Measurements from ENCODE around the gene USH2A.

The USH2A gene

DNA sequence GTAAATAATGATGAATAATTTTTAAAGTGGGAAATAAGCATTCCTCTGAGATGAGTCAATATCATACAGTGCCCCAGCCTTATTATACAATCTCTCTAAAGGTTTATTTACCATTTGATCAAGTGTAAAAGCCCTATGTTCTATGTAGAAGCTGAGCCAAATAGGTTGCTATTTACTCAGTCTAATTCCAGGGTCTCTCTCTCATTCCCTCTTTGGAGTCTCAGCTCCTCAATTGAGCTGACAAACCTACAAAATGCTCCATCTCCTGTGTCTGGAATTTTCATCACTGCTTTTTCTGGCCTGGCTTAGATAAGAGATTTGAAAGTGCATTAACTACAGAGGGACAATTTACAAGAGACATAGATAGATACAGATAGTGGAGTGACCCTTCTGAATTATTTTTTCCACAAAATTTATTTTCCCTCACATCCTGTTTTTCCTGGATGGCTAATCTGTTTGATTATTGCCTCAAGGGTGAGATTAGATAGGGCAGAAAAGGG lies 24.8 kb upstream of the USH2A start:
- TF ChIP-seq, protein P1, sequence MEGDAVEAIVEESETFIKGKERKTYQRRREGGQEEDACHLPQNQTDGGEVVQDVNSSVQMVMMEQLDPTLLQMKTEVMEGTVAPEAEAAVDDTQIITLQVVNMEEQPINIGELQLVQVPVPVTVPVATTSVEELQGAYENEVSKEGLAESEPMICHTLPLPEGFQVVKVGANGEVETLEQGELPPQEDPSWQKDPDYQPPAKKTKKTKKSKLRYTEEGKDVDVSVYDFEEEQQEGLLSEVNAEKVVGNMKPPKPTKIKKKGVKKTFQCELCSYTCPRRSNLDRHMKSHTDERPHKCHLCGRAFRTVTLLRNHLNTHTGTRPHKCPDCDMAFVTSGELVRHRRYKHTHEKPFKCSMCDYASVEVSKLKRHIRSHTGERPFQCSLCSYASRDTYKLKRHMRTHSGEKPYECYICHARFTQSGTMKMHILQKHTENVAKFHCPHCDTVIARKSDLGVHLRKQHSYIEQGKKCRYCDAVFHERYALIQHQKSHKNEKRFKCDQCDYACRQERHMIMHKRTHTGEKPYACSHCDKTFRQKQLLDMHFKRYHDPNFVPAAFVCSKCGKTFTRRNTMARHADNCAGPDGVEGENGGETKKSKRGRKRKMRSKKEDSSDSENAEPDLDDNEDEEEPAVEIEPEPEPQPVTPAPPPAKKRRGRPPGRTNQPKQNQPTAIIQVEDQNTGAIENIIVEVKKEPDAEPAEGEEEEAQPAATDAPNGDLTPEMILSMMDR (IDR thresholded peaks at IDR 0.05; ENCODE audit: extremely low read depth, insufficient read depth, missing control alignments) = no peak
- in situ Hi-C loops (cut with MboI; ENCODE audit: low pct_unique_long_range_greater_than_20kb, low sequenced_read_pairs, unreplicated experiment) = no loop called here
- no peak for DNase-seq (ENCODE audit: low spot score)

DNA sequence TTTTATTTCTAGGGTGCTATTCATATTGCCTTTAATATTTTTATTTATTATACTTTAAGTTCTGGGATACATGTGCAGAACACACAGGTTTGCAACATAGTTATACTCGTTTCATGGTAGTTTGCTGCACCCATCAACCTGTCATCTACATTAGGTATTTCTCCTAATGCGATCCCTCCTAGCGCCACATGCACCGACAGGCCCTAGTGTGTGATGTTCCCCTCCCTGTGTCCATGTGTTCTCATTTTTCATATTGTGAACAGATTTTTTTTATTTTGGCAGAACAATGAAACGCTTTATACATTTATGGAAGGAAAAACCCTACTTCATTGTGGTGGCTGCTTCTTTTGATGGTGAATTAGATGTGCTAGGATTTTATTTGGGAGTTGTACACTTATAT lies 14.4 kb upstream of the USH2A start:
- in situ Hi-C loops (cut with MboI; ENCODE audit: low pct_unique_long_range_greater_than_20kb, low sequenced_read_pairs, unreplicated experiment) = no loop called here
- TF ChIP-seq, protein P1 (IDR thresholded peaks at IDR 0.05; ENCODE audit: extremely low read depth, insufficient read depth, missing control alignments) = no peak
- no peak for DNase-seq (ENCODE audit: low spot score)

DNA sequence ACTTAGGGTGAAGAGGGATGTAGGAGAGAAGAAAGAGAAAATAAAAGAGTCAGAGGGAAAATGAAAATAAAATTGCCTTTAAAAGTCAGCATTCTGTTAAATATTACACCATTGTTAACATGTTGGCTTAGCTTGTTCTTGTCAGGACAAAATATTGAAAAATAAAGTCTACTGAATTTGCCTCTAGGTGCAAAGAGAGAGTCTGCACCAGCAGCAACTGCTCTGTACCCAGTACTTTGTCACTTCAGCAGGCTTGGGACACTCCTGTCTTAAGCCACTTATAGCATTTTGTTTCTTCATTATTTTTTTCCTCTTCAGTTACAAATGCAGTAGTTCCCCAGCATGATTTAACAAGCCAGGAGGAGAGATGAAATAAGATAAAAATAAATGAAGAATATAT lies 11.0 kb upstream of the USH2A start:
- TF ChIP-seq, protein P1 (IDR thresholded peaks at IDR 0.05; ENCODE audit: extremely low read depth, insufficient read depth, missing control alignments) = no peak
- in situ Hi-C loops (cut with MboI; ENCODE audit: low pct_unique_long_range_greater_than_20kb, low sequenced_read_pairs, unreplicated experiment) = no loop called here
- DNase-seq (ENCODE audit: low spot score) = no peak

DNA sequence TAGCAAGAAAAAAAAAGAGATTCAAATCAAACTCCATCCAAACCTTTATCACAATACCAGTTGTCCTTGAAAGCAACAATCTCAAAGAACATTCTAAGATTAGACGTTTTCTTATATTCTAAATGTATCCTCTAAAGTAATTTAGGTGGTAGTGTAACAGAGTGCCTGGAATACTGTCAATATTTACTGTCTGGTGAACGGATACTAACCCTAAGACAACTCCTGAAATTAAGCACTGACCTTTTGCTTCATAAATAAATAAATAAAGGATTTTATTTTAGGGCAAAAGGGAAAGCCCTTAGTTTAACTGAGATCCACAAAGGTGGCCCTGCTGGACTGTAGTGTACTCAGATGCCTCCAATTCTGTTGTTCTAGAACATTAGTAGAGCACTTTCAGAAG lies 9.9 kb upstream of the USH2A start:
- DNase-seq (ENCODE audit: low spot score) = no peak
- in situ Hi-C loops (cut with MboI; ENCODE audit: low pct_unique_long_range_greater_than_20kb, low sequenced_read_pairs, unreplicated experiment) = no loop called here
- TF ChIP-seq, protein P1 (IDR thresholded peaks at IDR 0.05; ENCODE audit: extremely low read depth, insufficient read depth, missing control alignments) = no peak

DNA sequence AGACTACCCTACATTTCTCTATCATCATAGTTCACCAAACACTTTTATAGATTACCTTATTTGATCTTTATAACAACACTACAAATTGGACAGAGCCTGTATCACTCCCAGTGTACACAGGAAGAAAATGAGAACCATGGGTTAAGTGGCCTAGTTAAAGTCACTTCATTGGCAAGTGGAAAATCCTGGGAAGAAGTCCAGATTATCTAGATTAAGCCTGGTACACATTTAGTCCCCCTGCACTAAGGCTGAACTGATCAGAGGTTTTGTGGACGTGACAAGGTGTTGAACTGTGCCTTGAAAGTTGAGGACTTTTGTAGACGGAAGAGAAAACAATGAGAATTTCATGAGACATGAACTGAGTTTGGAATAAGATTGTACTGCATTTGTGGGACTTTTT lies 7.5 kb upstream of the USH2A start:
- in situ Hi-C loops (cut with MboI; ENCODE audit: low pct_unique_long_range_greater_than_20kb, low sequenced_read_pairs, unreplicated experiment) = no loop called here
- TF ChIP-seq, protein P1 (IDR thresholded peaks at IDR 0.05; ENCODE audit: extremely low read depth, insufficient read depth, missing control alignments) = no peak
- DNase-seq (ENCODE audit: low spot score) = no peak

DNA sequence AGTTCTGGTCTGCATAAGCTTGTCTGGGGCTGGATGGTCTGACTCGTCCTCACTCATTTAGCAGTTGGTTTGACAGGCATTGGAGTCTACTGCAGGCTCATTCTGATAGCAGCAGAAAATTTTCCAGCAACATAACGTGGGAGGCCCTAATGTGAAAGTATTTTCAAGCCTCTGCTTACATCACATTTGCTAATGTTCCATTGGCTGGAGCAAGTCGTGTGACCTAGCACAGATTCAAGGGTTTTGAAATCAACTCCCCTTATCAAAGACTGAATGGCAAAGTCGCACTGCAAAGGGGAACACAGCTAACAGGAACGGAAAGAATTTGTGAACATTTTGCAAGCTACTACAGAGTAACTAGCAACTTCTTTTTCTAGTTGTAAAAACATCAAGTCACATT lies 2.3 kb upstream of the USH2A start:
- no peak for DNase-seq (ENCODE audit: low spot score)
- in situ Hi-C loops (cut with MboI; ENCODE audit: low pct_unique_long_range_greater_than_20kb, low sequenced_read_pairs, unreplicated experiment) = no loop called here
- TF ChIP-seq, protein P1 (IDR thresholded peaks at IDR 0.05; ENCODE audit: extremely low read depth, insufficient read depth, missing control alignments) = no peak

DNA sequence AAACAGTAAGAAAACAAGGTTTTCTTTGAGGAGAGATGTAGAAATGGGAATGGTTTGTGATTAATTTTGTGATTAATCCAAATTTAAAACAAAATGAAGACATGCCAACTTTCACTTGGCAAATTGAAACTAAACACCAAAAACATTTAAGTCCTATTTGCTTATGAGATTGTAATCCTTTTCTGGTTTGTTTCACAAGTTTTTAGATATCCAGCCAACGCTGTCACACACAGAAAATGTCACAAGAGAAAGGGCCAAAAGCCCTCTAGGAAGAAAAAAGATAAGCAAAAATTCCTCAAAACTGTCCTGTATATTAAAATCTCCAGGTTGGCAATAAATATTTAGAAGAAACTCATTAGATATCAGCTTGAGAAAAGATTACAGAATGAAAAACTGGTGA lies 2.5 kb downstream of the USH2A start:
- TF ChIP-seq, protein P1 (IDR thresholded peaks at IDR 0.05; ENCODE audit: extremely low read depth, insufficient read depth, missing control alignments) = no peak
- in situ Hi-C loops (cut with MboI; ENCODE audit: low pct_unique_long_range_greater_than_20kb, low sequenced_read_pairs, unreplicated experiment) = no loop called here

More for the DNA sequence above, 2.5 kb downstream of the USH2A start:
- DNase-seq (ENCODE audit: low spot score) = no peak
